ENCODE measurements around the gene ASTL. TPM values are rescaled to one million over a fixed set of nuclear protein-coding genes. Genes with fewer than 3 reads are reported as not detected.
"Not testable (repeated sequence)": the region's sequence is repeated elsewhere in the genome, so short reads cannot be mapped to it uniquely, and the experiment has no call there.

The ASTL gene
- total RNA-seq, 1 experiment from 2014 or later = 2.6 TPM

GRCh38 chr2:96091141-96091710 is 47.1 kb downstream of the ASTL start:
- no peak for DNase-seq (ENCODE audit: low spot score)
- in situ Hi-C loops (cut with HindIII; ENCODE audit: low sequenced_read_pairs) = no loop called here

DNA sequence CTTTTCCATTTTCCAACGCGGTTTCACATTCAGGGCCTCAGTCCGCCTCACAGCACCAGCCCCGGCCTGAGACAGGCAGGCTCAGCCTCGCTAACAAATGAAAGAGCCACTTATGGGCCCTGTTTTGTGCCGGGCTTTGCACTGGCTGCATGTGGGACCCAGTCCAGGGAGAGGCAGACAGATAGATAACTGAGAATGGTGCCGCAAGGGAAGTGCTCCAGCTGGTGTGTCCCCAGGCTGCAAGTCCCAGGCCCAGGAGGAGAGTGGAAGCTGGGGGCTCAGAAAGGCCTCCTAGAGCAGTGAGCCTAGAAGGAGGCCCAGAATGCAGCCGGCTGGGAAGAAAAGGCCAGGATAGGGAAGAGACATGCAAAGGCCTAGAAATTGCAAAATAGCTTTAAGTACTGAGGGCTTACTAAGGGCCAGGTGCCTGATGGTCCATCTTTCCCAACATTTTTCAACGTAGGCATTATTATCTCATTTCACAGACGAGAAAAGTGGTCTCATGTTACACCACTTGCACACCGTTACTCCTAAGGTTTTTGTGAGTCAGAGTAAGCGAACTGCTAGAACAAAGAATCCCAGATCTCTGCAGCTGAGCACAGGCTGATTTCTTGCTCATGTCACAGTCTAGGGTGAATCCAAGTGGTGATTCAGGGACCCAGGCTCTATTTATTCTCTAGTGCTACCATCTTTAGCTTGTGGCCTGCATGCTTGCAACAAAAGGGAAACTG is 47.9 kb downstream of the ASTL start:
- DNase-seq (ENCODE audit: low spot score) = no peak
- in situ Hi-C loops (cut with HindIII; ENCODE audit: low sequenced_read_pairs) = no loop called here

DNA sequence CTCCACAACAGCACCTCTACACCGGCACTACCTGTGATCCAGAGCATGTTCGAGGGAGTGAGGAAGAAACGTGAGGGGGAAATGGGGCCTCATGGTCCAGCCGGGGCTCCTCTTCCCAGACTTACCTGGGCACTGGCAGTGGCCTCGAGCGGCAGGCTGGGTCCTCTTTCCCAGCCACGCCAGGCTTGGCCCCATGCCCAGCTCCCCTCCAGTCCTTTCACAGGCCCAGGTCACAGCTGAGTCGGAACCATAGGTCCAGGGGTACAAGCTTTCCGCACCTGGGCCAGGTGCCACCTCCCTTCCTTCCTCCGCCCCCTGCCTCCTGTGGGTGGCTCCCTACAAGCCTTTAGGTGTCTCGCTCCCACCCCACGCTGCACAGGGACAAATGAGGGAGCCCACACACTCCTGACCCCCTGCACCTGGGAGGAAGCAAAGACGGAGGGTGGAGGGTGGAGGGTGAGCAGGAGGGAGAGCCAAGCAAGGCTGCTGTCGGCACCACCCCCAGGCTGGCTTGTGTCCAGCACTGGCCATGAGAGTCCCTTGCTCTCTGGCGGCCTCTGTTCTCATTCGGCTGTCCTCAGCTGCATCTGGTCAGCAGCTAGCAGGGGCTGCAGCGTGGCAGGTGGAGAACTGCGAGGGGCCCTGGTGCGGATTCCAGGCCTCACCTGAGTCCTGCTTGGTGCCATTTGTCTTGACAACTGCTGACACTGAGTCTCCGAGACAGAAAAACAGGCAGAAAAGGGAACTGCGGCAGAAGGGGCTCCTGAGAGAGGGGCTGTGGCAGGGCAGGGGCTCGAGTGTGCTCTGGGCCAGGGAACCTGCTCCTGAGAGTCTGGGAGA is 48.7 kb downstream of the ASTL start:
- in situ Hi-C loops (cut with HindIII; ENCODE audit: low sequenced_read_pairs) = no loop called here
- DNase-seq (ENCODE audit: low spot score) = no peak

- in situ Hi-C loops (cut with HindIII; ENCODE audit: low sequenced_read_pairs) = no loop called here
- no peak for DNase-seq (ENCODE audit: low spot score)
Observed at GRCh38 chr2:96088340-96089335, 49.7 kb downstream of the ASTL start.

DNA sequence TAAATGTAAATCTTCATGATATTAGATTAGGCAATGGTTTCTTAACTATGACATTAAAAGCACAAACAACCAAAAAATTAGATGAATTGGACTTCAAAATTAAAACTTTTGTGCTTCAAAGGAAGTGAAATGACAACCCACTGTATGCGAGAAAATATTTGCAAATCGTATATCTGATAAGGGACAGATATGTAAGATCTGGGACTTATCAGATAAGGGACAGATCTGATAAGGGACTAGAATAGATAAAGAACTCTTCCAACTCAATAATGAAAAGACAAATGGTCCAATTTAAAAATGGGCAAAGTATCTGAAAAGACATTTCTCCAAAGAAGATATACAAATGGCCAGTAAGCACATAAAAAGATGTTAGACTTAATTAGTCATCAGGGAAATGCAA is 51.2 kb downstream of the ASTL start:
- DNase-seq (ENCODE audit: low spot score) = no peak
- in situ Hi-C loops (cut with HindIII; ENCODE audit: low sequenced_read_pairs) = no loop called here

GRCh38 chr2:96085541-96086355 is 52.6 kb downstream of the ASTL start:
- DNase-seq (ENCODE audit: low spot score) = no peak
- in situ Hi-C loops (cut with HindIII; ENCODE audit: low sequenced_read_pairs) = no loop called here

DNA sequence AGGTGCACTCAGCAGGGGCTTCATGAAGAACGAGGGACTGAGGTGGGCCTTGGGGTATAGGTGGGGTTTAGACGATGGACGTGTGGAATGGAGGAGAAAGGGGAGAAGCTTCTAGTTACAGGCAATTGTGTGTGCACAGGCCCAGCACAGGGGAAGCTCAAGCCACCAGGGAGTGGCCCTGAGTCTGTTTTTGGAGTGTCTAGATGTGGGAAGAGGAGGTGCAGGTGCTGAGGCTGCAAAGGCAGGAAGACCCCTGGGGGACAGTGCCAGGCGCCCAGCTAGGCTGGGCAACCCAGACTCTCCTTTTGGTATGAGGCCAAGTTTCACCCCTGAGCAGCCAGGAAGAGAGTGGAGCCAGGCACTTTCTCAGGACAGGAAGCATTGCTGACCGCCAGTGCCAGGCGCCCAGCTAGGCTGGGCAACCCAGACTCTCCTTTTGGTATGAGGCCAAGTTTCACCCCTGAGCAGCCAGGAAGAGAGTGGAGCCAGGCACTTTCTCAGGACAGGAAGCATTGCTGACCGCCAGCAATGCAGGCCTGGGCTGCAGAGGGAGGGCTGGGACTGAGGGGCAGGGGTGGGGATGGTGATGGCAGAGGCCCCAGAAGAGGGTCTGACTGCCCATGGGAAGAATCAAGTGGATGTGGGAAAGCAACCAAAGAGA is 53.3 kb downstream of the ASTL start:
- DNase-seq (ENCODE audit: low spot score) = peak; percentile 76

GRCh38 chr2:96083989-96084857 is 54.1 kb downstream of the ASTL start:
- in situ Hi-C loops (cut with HindIII; ENCODE audit: low sequenced_read_pairs) = no loop called here

More for the DNA sequence above, 53.3 kb downstream of the ASTL start:
- in situ Hi-C loops (cut with HindIII; ENCODE audit: low sequenced_read_pairs) = not testable (repeated sequence)

DNA sequence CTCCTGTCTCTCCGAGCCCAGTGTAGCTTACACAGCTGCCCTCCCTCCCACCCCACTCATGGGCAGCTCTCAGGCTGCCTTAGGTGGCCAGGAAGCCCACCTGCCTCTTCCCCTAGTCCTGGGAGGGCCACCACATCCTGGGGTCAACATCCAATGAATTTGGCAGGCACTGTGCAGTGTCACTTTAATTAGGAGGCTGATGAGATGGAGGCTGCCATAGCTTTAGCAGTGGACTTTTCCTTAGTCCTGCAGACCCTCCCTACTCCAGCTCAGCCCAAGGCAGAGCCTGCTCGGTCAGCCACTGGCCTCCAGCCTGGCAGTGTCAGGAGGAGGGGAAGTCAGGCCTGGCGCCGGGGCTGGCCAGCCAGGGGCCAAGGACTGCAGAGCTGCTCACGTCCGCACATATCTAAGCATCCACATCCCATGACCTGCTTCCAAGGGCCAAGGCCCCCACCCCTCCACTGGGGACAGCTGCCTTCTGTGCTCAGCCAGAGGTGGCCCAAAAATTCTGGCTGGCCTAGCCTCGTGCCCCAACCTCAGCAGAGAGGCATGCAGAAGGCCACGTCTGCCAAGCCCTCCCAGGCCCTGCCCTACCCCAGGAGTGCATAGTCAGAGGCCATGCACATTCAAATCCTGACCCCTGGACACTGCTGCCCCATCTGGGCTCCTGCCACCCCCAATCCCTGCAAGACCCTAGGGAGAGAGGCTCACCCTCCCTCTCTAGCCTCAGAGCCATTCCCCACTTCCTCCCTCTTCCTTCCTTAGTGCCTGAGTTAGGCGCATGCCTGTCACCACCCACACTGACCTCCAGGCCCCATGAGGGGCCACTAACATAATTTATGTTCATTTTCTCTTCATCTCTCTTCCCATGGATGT is 55.0 kb downstream of the ASTL start:
- in situ Hi-C loops (cut with HindIII; ENCODE audit: low sequenced_read_pairs) = no loop called here
- DNase-seq (ENCODE audit: low spot score) = no peak

More at GRCh38 chr2:96083989-96084857, 54.1 kb downstream of the ASTL start:
- DNase-seq (ENCODE audit: low spot score) = no peak

- DNase-seq (ENCODE audit: low spot score) = no peak
- in situ Hi-C loops (cut with HindIII; ENCODE audit: low sequenced_read_pairs) = no loop called here
Observed at GRCh38 chr2:96082211-96083063, 55.9 kb downstream of the ASTL start.

DNA sequence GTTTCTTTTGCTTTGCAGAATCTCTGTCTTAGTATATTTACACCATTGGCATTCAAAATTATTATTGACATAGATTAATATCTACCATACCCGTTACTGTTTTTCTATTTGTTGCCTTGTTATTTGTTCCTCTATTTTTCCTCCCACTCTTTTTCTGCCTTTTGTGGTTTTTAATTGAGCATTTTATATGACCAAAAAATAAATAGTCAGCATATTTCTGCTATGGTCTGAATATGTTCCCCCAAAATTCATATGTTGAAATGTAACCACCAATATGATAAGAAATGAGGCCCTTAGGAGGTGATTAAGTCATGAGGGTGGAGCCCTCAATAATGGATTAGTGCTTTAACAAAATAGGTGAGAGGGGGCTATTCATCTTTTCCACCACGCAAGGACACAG is 57.3 kb downstream of the ASTL start:
- no peak for DNase-seq (ENCODE audit: low spot score)
- in situ Hi-C loops (cut with HindIII; ENCODE audit: low sequenced_read_pairs) = no loop called here

DNA sequence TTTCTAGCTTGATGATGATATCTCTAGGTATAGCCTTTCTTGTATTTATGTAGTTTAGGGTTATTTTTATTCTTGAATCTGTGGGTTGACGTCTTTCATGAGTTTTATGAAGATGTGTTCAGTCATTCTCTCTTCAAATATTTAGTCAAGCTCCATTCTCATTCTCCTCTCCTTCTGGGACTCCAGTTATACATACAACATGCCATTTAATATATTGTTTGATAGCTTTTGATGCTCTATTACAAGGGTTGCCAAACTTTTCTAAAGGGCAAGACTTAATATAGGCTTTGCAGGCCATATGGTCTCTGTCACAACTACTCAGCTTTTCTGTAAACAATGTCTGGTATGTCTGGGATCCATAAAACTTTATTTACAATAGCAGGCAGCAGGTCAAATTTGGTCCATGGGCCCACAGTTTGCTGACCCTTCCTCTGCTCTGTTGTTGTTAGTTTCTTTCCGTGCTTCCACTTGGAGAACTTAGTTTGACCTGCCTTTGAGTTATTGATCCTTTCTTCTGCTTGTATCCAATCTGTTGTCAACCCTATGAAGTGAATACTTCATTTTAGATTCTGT is 63.0 kb downstream of the ASTL start:
- DNase-seq (ENCODE audit: low spot score) = no peak
- in situ Hi-C loops (cut with HindIII; ENCODE audit: low sequenced_read_pairs) = no loop called here

DNA sequence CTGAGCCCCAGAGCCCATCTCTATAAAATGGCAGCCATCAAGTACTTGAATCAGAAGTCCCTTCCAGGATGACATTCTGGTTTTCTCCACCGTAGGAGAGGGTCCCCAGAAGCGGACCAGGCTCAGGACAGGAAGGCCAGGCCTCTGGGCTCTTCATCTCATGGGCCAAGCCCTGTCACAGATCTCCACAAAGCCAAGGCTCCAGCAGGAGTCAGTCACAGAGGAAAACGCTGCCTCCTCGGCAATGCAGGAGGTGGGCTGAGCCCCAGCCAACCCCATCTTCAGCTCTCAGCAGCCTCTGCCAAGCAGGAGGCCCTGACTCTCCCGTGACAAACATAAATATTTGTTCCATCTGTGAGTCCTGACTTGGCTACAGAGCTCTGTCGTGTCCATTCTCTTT is 64.1 kb downstream of the ASTL start:
- in situ Hi-C loops (cut with HindIII; ENCODE audit: low sequenced_read_pairs) = no loop called here
- no peak for DNase-seq (ENCODE audit: low spot score)

DNA sequence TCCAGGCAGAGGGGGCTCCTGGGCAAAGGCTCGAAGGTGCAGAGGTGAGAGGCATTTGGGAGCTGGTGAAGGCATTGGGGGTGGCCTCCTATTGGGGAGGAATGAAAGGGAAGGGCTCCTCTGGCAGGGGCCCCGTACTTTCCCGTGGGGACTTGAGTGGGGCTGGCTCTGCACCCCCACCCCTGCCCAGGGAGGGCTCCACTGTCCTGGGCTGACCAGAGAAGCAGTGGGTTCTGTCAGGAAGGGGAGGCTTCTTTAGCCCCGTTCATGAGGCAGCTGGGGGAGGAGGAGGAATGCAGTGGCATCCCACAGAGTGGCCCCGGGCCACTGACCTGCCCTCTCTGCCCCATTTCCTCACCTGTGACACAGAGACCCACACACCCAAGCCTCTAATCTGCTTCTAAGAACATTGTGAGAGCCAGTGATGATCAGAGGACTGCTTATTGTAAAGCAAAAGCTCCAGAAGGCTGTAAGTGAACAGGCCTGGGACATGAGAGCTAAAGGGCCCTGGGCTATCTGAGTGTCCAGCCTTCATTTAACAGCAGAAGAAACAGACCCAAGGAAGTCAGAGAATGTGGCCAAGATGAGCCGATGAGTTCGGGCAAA is 65.0 kb downstream of the ASTL start:
- no peak for DNase-seq (ENCODE audit: low spot score)
- in situ Hi-C loops (cut with HindIII; ENCODE audit: low sequenced_read_pairs) = no loop called here
